Activated CD8-positive, alpha-beta memory T cell treated with anti-CD3 and anti-CD28 coated beads, Interleukin-2, amount 10 ng/mL, durations not matched to agents 7 days and 5 days (primary cell): ENCODE results near the gene MEX3A. TPM values are rescaled to one million over a fixed set of nuclear protein-coding genes. Genes with fewer than 3 reads are reported as not detected.

Experiments
- total RNA-seq, 2 experiments: library from RNA; stranded (reverse); gene quantifications; one replicate each; pipeline ENCODE4 v1.2.3, GENCODE V29; 2021

The MEX3A gene
- total RNA-seq, 2 experiments from 2014 or later = 0.06 to 0.56 TPM

Other genes with a start within 250 kb of the MEX3A start
- gene GON4L, start 225.3 kb downstream of the MEX3A start, total RNA-seq = 10 to 100 TPM; 71.0 to 91.9 TPM
- 10 to 100 TPM; 17.1 to 29.9 TPM for gene SYT11, start 222.9 kb downstream of the MEX3A start, total RNA-seq
- 10 to 100 TPM; 24.0 to 24.7 TPM for gene RIT1, start 171.1 kb downstream of the MEX3A start, total RNA-seq
- 10 to 100 TPM; 80.2 to 99.4 TPM for gene KHDC4, start 148.1 kb downstream of the MEX3A start, total RNA-seq
- not detected for gene RXFP4, start 140.8 kb downstream of the MEX3A start, total RNA-seq
- 100 to 1,000 TPM; 159 to 161 TPM for gene ARHGEF2, start 103.9 kb downstream of the MEX3A start, total RNA-seq
- gene SSR2, start 61.5 kb downstream of the MEX3A start, total RNA-seq = 100 to 1,000 TPM; 185 to 200 TPM
- gene UBQLN4, start 28.7 kb downstream of the MEX3A start, total RNA-seq = 10 to 100 TPM; 40.3 to 44.8 TPM
- 10 to 100 TPM; 59.3 to 60.6 TPM for gene LAMTOR2, start 27.7 kb downstream of the MEX3A start, total RNA-seq
- gene RAB25, start 21.3 kb downstream of the MEX3A start, total RNA-seq = not detected
- gene LMNA, start 32.2 kb upstream of the MEX3A start, total RNA-seq = 10 to 100 TPM; 37.3 to 41.9 TPM
- 10 to 100 TPM; 14.5 to 30.6 TPM for gene SEMA4A, start 71.1 kb upstream of the MEX3A start, total RNA-seq
- gene SLC25A44, start 111.6 kb upstream of the MEX3A start, total RNA-seq = 10 to 100 TPM; 41.4 to 48.4 TPM
- 10 to 100 TPM; 62.8 to 72.5 TPM for gene PMF1, start 130.5 kb upstream of the MEX3A start, total RNA-seq
- 1 to 10 TPM in 1 of 2 experiments, under 1 TPM in 1; 0.93 to 1.0 TPM for gene BGLAP, start 159.7 kb upstream of the MEX3A start, total RNA-seq
- 1 to 10 TPM; 5.0 to 6.1 TPM for gene PAQR6, start 165.6 kb upstream of the MEX3A start, total RNA-seq
- 100 to 1,000 TPM in 1 of 2 experiments, 10 to 100 TPM in 1; 89.4 to 103 TPM for gene SMG5, start 200.4 kb upstream of the MEX3A start, total RNA-seq
- gene TMEM79, start 201.9 kb upstream of the MEX3A start, total RNA-seq = 10 to 100 TPM; 10.1 to 11.6 TPM
- 10 to 100 TPM; 24.7 to 28.9 TPM for gene GLMP, start 213.2 kb upstream of the MEX3A start, total RNA-seq
- gene VHLL, start 216.8 kb upstream of the MEX3A start, total RNA-seq = not detected